ENCODE results near the gene SLCO2B1. TPM values are rescaled to one million over a fixed set of nuclear protein-coding genes. Genes with fewer than 3 reads are reported as not detected.

Gene SLCO2B1
- total RNA-seq, 1 experiment from 2014 or later: not detected

GRCh38 chr11:75145196-75145971, 5.5 kb upstream of the SLCO2B1 start:
- DNase-seq (ENCODE audit: low spot score): no peak

GRCh38 chr11:75145972-75146519, 4.9 kb upstream of the SLCO2B1 start:
- no peak for DNase-seq (ENCODE audit: low spot score)

GRCh38 chr11:75146711-75147110, 4.2 kb upstream of the SLCO2B1 start:
- DNase-seq (ENCODE audit: low spot score): no peak

DNA sequence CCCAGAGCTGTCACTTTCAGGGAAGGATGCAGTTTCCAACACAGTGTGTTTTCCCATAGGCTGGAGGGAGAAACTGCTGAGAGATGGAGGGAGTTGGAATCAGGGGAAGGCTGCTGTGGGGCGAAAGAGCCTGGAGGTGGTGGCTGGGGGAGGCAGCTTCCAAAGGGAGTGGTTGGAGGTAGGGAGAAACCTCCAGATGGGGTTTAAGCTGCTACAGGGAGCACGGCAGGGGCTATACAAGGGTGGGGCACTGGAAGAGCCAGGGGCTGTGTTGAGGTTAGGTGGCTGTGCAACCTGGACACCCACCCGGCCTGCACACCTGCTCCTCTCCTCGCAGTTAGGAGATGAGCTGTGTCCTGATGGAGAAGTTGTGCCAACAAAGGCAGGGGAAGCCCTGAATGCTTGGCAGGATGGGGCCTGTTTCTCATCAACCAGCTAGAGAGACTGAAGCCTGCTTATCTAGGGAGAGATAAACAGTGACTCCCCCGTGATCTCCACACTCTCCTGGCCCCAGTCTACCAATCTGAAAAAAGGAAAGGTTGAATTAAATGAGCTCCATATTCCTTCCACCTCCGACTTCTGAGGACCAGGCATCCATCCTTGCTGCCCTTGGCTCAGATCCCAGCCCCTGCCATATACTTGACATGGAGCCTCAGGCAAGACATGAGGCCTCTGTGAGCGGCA, 3.6 kb upstream of the SLCO2B1 start:
- DNase-seq (ENCODE audit: low spot score): no peak

DNA sequence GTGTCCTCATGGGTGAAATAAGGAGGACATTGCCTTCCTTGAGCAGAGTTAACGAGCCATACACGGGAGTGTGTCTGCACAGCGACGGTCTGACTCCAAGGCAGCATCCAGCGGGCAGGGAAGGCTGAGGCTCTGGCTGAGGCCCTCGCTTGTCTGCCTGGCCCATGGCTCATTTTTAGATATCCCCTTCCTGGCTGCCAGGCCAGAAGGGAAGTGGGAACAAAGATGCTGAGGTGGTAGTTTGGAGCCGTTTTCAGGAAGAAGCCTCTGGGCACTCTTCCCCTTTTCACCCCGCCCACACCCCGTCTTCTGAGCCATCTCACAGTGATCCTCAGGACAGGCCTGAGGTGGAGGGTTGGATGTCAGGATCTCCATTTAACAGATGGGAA, 3.0 kb upstream of the SLCO2B1 start:
- no peak for DNase-seq (ENCODE audit: low spot score)

- no peak for DNase-seq (ENCODE audit: low spot score)
Observed at GRCh38 chr11:75148436-75148983, 2.4 kb upstream of the SLCO2B1 start.

GRCh38 chr11:75149766-75150465, 991 bp upstream of the SLCO2B1 start:
- DNase-seq (ENCODE audit: low spot score): no peak

DNA sequence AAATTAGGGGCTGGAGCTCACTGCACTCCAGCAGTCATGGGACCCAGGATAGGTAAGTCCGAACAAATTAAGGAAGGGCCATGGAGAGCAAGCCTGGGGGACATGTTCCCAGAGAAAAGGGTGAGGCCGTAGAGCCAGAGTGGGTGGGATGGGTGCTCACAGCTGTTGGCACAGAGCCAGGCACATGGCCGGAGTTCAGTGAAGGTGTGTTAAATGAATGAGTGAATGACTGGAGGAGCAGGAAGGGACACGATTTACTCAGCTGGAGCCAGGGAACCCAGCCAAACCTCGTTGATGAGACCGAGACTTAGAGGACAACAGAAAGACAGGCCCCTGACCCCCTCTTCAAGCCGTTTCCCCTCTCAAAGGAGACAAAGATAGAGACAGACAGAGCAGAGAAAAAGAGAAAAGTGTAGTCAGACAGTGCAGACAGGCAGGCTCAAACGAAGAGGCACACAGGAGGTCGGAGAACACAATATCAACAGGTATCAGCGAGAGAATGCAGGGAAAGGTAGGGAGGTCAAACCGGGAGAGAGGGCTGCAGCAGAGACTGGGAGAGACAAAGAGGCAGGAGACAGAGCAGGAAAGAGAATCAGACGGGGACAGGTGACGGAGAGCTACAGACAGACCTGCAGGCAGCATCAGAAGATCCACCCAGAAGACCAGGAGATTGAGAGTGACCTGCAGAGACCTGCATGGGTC, 590 bp downstream of the SLCO2B1 start:
- no peak for DNase-seq (ENCODE audit: low spot score)

- no peak for DNase-seq (ENCODE audit: low spot score)
Observed at GRCh38 chr11:75152090-75152489, 1.2 kb downstream of the SLCO2B1 start.

- DNase-seq (ENCODE audit: low spot score): no peak
Observed at GRCh38 chr11:75152651-75153427, 1.9 kb downstream of the SLCO2B1 start.

GRCh38 chr11:75154646-75155569, 4.0 kb downstream of the SLCO2B1 start:
- no peak for DNase-seq (ENCODE audit: low spot score)

DNA sequence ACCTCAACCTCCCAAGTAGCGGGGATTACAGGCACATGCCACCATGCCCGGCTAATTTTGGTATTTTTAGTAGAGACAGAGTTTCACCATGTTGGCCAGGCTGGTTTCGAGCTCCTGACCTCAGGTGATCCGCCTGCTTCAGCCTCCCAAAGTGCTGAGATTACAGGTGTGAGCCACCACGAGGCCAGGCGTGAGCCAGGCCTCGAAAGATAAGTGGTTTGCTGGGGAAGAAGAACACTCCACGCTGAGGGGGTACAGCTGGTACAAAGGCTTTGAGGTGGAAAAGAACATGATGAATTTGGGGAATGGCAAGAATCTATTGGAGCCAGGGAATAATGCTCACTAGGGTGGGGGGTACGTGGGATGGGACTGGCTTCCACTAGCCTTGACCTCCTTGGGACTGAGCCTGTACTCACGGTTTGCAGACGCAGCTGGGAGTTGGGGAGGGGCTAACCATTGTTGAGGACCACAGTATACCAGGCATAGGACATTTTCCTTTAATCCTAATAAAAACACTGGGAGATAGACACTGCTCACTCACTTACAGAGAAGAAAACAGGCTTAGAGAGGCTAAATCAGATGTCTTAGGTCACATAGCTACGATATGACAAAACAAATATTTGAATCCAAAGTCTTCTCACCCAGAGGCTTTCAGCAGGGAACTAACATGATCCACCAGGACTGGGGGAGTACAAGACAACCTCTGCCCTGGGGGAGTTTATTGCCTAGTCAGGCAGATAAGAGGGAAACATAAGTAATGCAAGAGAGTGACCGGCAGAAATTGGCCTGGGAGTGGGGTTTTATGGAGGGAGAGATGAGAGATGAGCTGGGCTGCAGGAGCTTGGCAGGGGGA, 4.9 kb downstream of the SLCO2B1 start:
- DNase-seq (ENCODE audit: low spot score): no peak

GRCh38 chr11:75158241-75158640, 7.3 kb downstream of the SLCO2B1 start:
- no peak for DNase-seq (ENCODE audit: low spot score)

- no peak for DNase-seq (ENCODE audit: low spot score)
Observed at GRCh38 chr11:75158696-75159150, 7.8 kb downstream of the SLCO2B1 start.

DNA sequence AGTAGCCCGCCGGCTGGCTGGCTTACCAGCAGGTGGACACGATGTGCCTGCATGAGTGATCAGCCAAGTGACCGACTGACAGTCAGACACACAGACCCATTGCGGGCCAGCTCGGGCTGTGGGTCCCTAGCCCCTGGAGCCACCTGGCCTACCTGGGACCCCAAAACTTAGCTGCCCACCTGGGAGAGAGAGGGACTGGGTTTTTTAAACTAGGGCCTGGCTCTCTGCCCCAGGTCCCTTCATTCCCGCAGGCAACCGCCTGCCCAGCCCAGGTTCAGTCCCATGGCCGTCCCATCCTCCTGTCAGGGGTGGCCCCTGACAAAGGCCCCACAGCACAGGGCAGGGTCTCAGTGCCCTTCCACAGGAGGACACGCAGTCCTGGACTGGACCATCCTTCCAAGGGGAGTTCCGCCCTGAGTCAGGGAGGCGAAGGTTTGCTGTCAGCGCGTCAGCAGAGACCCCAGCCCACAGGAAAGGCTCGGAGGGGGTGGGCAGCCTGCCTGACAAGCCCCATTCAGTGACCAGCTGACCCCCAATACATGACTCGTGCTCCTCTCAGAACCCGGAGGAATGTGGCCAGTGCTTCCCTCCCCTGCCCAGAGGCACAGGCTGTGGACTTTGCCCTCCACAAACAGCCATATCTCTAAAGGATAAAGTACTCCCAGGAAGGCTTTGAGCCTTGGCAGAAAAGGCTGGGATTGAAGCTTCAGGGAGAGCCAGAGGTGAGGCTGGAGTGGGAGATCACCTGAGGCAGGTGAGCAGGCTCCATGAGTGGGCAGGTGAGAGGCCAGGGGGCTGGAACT, 8.4 kb downstream of the SLCO2B1 start:
- no peak for DNase-seq (ENCODE audit: low spot score)

DNA sequence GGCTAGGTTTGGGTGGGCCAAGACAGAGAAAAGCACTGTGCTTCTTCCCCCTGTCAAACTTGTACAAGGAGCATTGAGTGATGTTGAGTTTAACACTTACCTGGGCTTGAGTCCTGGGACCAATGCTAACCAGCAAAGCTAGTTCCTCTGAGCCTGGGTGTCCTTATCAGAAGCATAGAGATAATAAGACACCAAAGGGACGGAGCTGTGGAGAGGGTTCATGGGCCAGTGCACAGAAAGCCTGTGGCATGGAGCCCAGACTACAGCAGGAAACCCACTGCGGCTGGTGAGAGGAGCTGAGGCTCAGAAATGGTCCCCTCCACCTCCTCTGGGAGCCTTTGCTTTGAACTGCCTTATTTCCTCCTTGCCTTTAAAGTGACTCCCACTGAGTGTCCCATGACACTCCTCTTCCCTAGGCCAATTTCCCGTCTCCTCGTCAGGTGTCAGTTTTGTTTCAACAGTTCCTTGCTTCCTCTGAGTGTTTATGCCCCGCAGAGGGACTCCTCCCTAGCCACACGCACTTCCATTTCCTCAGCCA, 9.4 kb downstream of the SLCO2B1 start:
- no peak for DNase-seq (ENCODE audit: low spot score)

DNA sequence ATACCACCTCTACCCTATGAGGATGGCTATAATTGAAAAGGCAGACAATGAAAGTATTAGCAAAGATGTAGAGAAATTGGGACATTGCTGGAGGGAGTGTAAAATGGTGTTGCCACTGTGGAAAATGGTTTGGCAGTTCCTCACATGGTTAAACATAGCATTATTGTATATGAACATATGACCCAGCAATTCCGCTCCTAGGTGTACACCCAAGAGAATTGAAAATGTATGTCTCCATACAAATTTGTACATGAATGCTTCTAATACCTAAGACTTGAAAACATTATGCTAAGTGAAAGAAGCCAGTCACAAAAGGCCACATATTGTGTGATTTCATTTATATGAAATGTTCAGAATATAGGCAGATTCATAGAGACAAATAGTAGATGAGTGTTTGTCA, 10.0 kb downstream of the SLCO2B1 start:
- DNase-seq (ENCODE audit: low spot score): no peak
